A549 (cell line): Measurements from ENCODE around the gene INHBA. TPM values are rescaled to one million over a fixed set of nuclear protein-coding genes. Genes with fewer than 3 reads are reported as not detected.

Experiments used
- ATAC-seq, 2 experiments: fragments of 200-7000 bp in 1 of 2; fragments of >200 bp in 1 of 2; cut with Nextera tagmentation in 1 of 2; cut with Tn5 transposase in 1 of 2; 3 replicates each; pipeline versions ENCODE4 v1.8.0 to v1.9.1; 2018 to 2020; ENCODE audit warnings: mild to moderate bottlenecking in 1 of 2, moderate library complexity in 1 of 2
- CTCF ChIA-PET: fragments of 300-600 bp; sonication (Branson Sonifier 250); formaldehyde crosslinking; extraction: SDS; loops from one replicate; lab custom pipeline; 2021; ENCODE audit warnings: antibody characterized with exemption, inconsistent platforms; lab: Yijun Ruan, JAX
- POLR2A ChIA-PET: fragments of 350-600 bp; formaldehyde crosslinking; extraction: SDS; loops from one replicate; lab custom pipeline; 2021; ENCODE audit warnings: antibody characterized with exemption, inconsistent platforms; lab: Yijun Ruan, JAX
- DNase-seq, 2 experiments: peaks; one replicate each; pipeline versions ENCODE4 v3.0.0 to v3.0.0-alpha.2; 2011 to 2016; ENCODE audit warnings: low read depth in 1 of 2, low spot score in 1 of 2
- FAIRE-seq: peaks from 2 replicates; lab custom pipeline; 2011; peaks lifted over from hg19 to GRCh38; lab: Jason Lieb, UNC
- H3K27ac ChIP-seq, 2 experiments: fragments of >200 bp; sonication (Bioruptor Twin); formaldehyde crosslinking; 3 replicates each; pipeline ENCODE4 v1.5.1; 2016 to 2017
- H3K4me1 ChIP-seq: fragments of >200 bp; sonication (Bioruptor Twin); formaldehyde crosslinking; 3 replicates; pipeline ENCODE4 v1.6.1; 2016
- H3K4me2 ChIP-seq: fragments of >200 bp; sonication (Bioruptor Twin); formaldehyde crosslinking; 3 replicates; pipeline ENCODE4 v1.6.1; 2016
- H3K4me3 ChIP-seq: fragments of >200 bp; sonication (Bioruptor Twin); formaldehyde crosslinking; 3 replicates; pipeline ENCODE4 v1.5.1; 2016
- H3K9me3 ChIP-seq: fragments of >200 bp; sonication (Bioruptor Twin); formaldehyde crosslinking; 3 replicates; pipeline ENCODE4 v1.6.1; 2016
- BCL3 ChIP-seq: fragments of >200 bp; sonication (Bioruptor Twin); formaldehyde crosslinking; IDR thresholded peaks from 3 replicates; pipeline ENCODE4 v1.6.1; 2016
- CBX2 ChIP-seq: fragments of 200-600 bp; sonication (generic); IDR thresholded peaks from 2 replicates; pipeline ENCODE4 v1.6.1; 2016; ENCODE audit warnings: low read depth, mild to moderate bottlenecking, borderline replicate concordance
- CTCF ChIP-seq: fragments of >200 bp; sonication (Bioruptor Twin); formaldehyde crosslinking; IDR thresholded peaks from 3 replicates; pipeline ENCODE4 v1.5.1; 2016
- EHF ChIP-seq: fragments of 250-450 bp; sonication (Bioruptor Pico); IDR thresholded peaks from 2 replicates; pipeline ENCODE4 v1.5.0; 2020; ENCODE audit warnings: mild to moderate bottlenecking
- ESRRA ChIP-seq: fragments of 150-350 bp; IDR thresholded peaks from 2 replicates; pipeline ENCODE4 v1.6.1; 2014; ENCODE audit warnings: mild to moderate bottlenecking, low read length, borderline replicate concordance
- FOSL2 ChIP-seq, 2 experiments: fragments of 450-650 bp in 1 of 2; fragments of >200 bp in 1 of 2; sonication (Bioruptor Twin) in 1 of 2; formaldehyde crosslinking; IDR thresholded peaks; 2 replicates each; pipeline versions ENCODE4 v1.5.0 to v1.6.1; 2016 to 2020; ENCODE audit warnings: mild to moderate bottlenecking in 1 of 2, moderate library complexity in 1 of 2
- MAZ ChIP-seq: fragments of 150-350 bp; IDR thresholded peaks from 2 replicates; pipeline ENCODE4 v1.6.1; 2014; ENCODE audit warnings: antibody characterized with exemption, low read depth, low read length, borderline replicate concordance
- PBX3 ChIP-seq: IDR thresholded peaks from 2 replicates; pipeline ENCODE4 v1.6.1; 2012
- RAD21 ChIP-seq, 2 experiments: fragments of >200 bp in 1 of 2; sonication (Bioruptor Twin) in 1 of 2; formaldehyde crosslinking in 1 of 2; IDR thresholded peaks in 1 of 2; conservative IDR thresholded peaks in 1 of 2; 2 replicates in 1 of 2; 3 replicates in 1 of 2; pipeline ENCODE4 v1.6.1; 2012 to 2018; ENCODE audit warnings: inconsistent platforms in 1 of 2
- RFX5 ChIP-seq: fragments of 450-650 bp; IDR thresholded peaks from 2 replicates; pipeline ENCODE4 v1.7.1; 2014; ENCODE audit warnings: antibody characterized with exemption, mild to moderate bottlenecking, moderate library complexity
- RNF2 ChIP-seq: fragments of 200-600 bp; sonication (generic); IDR thresholded peaks from 2 replicates; pipeline ENCODE4 v1.6.1; 2016; ENCODE audit warnings: low read depth, mild to moderate bottlenecking, antibody characterized with exemption, moderate library complexity, borderline replicate concordance
- SREBF2 ChIP-seq: fragments of 450-650 bp; IDR thresholded peaks from 2 replicates; pipeline ENCODE4 v1.6.1; 2014; ENCODE audit warnings: mild to moderate bottlenecking, moderate library complexity
- TP53 ChIP-seq: fragments of 250-450 bp; sonication (Bioruptor Pico); IDR thresholded peaks from 2 replicates; pipeline ENCODE4 v1.5.0; 2021; ENCODE audit warnings: mild to moderate bottlenecking, moderate library complexity
- ZNF302 ChIP-seq: fragments of 250-450 bp; sonication (Bioruptor Pico); IDR thresholded peaks from 2 replicates; pipeline ENCODE4 v1.9.0; 2021; ENCODE audit warnings: inconsistent platforms, mild to moderate bottlenecking, moderate library complexity
- WGBS: methylation state at CpG from one replicate; pipeline ENCODE4 v1.1.6; 2017; ENCODE audit errors: missing lambda C conversion rate; 5-methylcytosine and 5-hydroxymethylcytosine counted together
- polyA plus RNA-seq, 4 experiments: library from polyadenylated mRNA; depleted of rRNA in 3 of 4; stranded (reverse); fragments of >200 nt; fragmentation: RNase III in 1 of 4; extraction: RNeasy Plus Mini Kit Qiagen cat#74134 plus additional on column Dnase treatment in 1 of 4; gene quantifications; 2 replicates in 3 of 4; 3 replicates in 1 of 4; pipeline ENCODE4 v1.2.3, GENCODE V29; 2011 to 2017

Gene INHBA
- polyA plus RNA-seq, 2 of the 4 experiments (the other 2 are of a cell fraction), result 0.13 to 0.23 TPM

GRCh38 chr7:41716691-41717090, 13.8 kb upstream of the INHBA start:
- CTCF ChIA-PET, result interaction anchor here (1.3 to 4.6 kb wide), 3 partner anchors 12 to 1484 kb away, joined by 3 to 39 read pairs (median 4); no protein-coding TSS in a partner anchor

GRCh38 chr7:41715000-41715399, 12.1 kb upstream of the INHBA start:
- no peaks in the 10 kb centered on the region for H3K4me1 ChIP-seq
- H3K9me3 ChIP-seq, result no peaks in the 10 kb centered on the region
- no peak overlapping the region for H3K4me2 ChIP-seq
- H3K27ac ChIP-seq, result no peak overlapping the region
- H3K4me3 ChIP-seq, result no peak overlapping the region
- ChIA-PET CTCF (interaction anchor here (1.1 to 4.6 kb wide), 3 partner anchors 10 to 1483 kb away, joined by 3 to 39 read pairs (median 4); no protein-coding TSS in a partner anchor), POLR2A (no interaction called here)
- WGBS, result 6% methylated on average over 8 of the region's 8 CpGs
- no peak for ATAC-seq
- no peak for FAIRE-seq
- no peak for TF ChIP-seq RNF2
- no peak for TF ChIP-seq TP53 (CRISPR knock-in tag)
- no peak for TF ChIP-seq ZNF302 (CRISPR knock-in tag)
- no peak for TF ChIP-seq FOSL2 (IDR thresholded peaks at IDR 0.05)
- no peak for TF ChIP-seq FOSL2 (CRISPR knock-in tag; IDR thresholded peaks at IDR 0.05)
- TF ChIP-seq RFX5, result no peak
- DNase-seq, result no peak

More at GRCh38 chr7:41716691-41717090, 13.8 kb upstream of the INHBA start:
- Histone ChIP-seq H3K4me3 (no peak overlapping the region), H3K9me3 (no peaks in the 10 kb centered on the region), H3K4me2 (no peak overlapping the region), H3K4me1 (no peaks in the 10 kb centered on the region), H3K27ac (no peak overlapping the region)
- WGBS, result 7% methylated on average over 11 of the region's 11 CpGs
- TF ChIP-seq ESRRA, result no peak
- ATAC-seq (no peak), FAIRE-seq (no peak), DNase-seq (no peak)
- POLR2A ChIA-PET, result no interaction called here

DNA sequence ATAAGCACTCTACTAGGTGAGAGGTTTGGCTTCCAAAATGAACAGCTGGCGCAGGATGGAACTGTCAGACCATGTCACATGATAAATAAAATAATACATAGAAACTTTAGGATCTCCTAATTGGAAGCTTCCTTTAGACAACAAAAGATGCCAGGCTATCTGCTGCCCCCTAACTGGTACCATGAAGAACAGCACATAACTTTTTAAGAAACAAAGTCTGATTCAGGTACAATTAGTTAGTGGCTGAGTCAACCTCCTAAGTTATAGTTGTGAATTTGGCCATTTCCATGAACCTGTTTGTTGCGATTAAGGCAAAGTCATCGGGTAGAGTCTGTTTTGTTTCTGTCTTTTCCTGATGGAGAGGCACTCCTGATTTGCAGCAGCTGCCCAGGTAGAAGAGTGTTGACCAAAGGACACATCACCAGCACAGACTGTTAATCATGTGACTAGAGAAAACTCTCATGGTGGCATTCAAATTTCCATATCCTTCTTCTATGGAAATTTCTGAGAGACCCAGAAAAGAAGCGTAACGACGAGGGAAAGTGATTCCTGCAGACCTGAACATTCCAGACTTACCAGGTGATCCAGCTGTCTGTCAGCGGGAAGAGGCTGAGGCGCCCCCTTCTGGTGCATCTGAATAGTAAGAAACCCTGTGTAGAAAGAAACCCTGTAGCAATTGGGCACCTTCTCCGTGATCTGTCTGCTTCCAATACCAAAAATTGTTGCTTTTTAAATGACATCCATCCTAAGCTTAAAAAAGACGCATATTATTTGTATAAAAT, 8.6 kb upstream of the INHBA start:
- DNase-seq (peak in 1 of 2 experiments; percentile 22), ATAC-seq (peak in 1 of 2 experiments; percentile 48; a peak in 1 of 6 replicates), FAIRE-seq (no peak)
- Histone ChIP-seq H3K4me1 (no peaks in the 10 kb centered on the region), H3K4me3 (no peak overlapping the region), H3K27ac (no peak overlapping the region), H3K9me3 (no peaks in the 10 kb centered on the region), H3K4me2 (no peak overlapping the region)
- WGBS, result 14% methylated on average over 10 of the region's 10 CpGs
- POLR2A ChIA-PET, result no interaction called here
- CTCF ChIA-PET, result interaction anchor here (0.6 to 2.3 kb wide), 8 partner anchors 14 to 1385 kb away, joined by 3 to 10 read pairs (median 3); no protein-coding TSS in a partner anchor
- TF ChIP-seq BCL3, result no peak
- no peak for TF ChIP-seq MAZ
- no peak for TF ChIP-seq SREBF2
- TF ChIP-seq CTCF, result peak; percentile 13; the same call in 2 of the 3 replicates
- TF ChIP-seq RAD21 (conservative IDR thresholded peaks at IDR 0.05 in 1 of 2, IDR thresholded peaks at IDR 0.05 in 1 of 2), result 0 out of 5 replicates have a peak, but pooled peaks of 1 of the 2 experiments have one; percentile 18

DNA sequence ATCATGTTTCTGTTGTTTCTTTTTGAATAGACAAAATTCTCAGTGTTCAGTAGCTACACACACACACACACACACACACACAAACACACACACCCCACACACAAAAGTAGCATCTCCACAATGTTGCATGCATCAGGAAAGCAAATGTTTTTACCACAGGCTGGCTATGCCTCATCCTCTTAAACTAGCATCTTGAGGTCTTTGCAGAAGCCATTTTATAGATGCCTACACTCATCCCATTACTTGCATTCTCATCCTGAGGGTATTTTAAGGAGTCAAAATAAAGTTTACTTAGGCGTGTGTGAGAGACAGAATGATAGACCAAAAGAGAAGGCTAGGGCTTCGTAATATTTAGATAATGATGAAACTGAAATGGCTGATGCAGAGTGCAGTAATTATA, 7.9 kb upstream of the INHBA start:
- WGBS, result 22% methylated on average over 2 of the region's 2 CpGs
- DNase-seq (no peak), FAIRE-seq (no peak), ATAC-seq (no peak)
- TF ChIP-seq PBX3, result no peak
- TF ChIP-seq CBX2, result no peak
- TF ChIP-seq RFX5, result no peak
- TF ChIP-seq RAD21 (conservative IDR thresholded peaks at IDR 0.05 in 1 of 2, IDR thresholded peaks at IDR 0.05 in 1 of 2), result no peak
- no peak for TF ChIP-seq EHF (CRISPR knock-in tag)
- Histone ChIP-seq H3K4me3 (no peak overlapping the region), H3K4me2 (no peak overlapping the region), H3K4me1 (no peaks in the 10 kb centered on the region), H3K27ac (no peak overlapping the region), H3K9me3 (no peaks in the 10 kb centered on the region)
- CTCF ChIA-PET, result interaction anchor here (0.7 to 2.3 kb wide), 6 partner anchors 14 to 1384 kb away, joined by 3 to 10 read pairs (median 3); no protein-coding TSS in a partner anchor
- POLR2A ChIA-PET, result no interaction called here
